Loucy (cell line): ENCODE data around the gene PSMD12.
A peak's percentile ranks its signal among the peaks of the same experiment; 100 is the strongest.

ENCODE experiments used
- H2AFZ ChIP-seq: fragments of 200-600 bp; sonication (generic); 2 replicates; pipeline ENCODE4 v1.6.0; 2016; ENCODE audit warnings: antibody characterized with exemption, mild to moderate bottlenecking, low read length, moderate library complexity
- H3F3A ChIP-seq: fragments of 200-600 bp; 2 replicates; pipeline ENCODE4 v1.6.0; 2016; ENCODE audit warnings: antibody characterized with exemption, low read depth, mild to moderate bottlenecking
- H3K27me3 ChIP-seq: fragments of 200-600 bp; sonication (generic); 2 replicates; pipeline ENCODE4 v1.6.1; 2014; ENCODE audit warnings: low read length, mild to moderate bottlenecking; ENCODE audit not compliant: insufficient read depth, poor library complexity, severe bottlenecking
- H3K36me3 ChIP-seq: fragments of 200-600 bp; sonication (generic); 2 replicates; pipeline ENCODE4 v1.6.1; 2016; ENCODE audit warnings: low read length; ENCODE audit not compliant: insufficient read depth
- H3K4me1 ChIP-seq: fragments of 200-600 bp; sonication (generic); 2 replicates; pipeline ENCODE4 v1.5.1; 2014; ENCODE audit warnings: low read length, mild to moderate bottlenecking; ENCODE audit not compliant: insufficient read depth, poor library complexity, severe bottlenecking
- H3K4me2 ChIP-seq: fragments of 200-600 bp; sonication (generic); 2 replicates; pipeline ENCODE4 v1.6.0; 2014; ENCODE audit warnings: antibody characterized with exemption, low read length, low read depth, mild to moderate bottlenecking; ENCODE audit not compliant: poor library complexity, severe bottlenecking
- H3K4me3 ChIP-seq: fragments of 200-600 bp; sonication (generic); 2 replicates; pipeline ENCODE4 v1.5.1; 2014; ENCODE audit warnings: low read length, mild to moderate bottlenecking, mixed read lengths; ENCODE audit not compliant: poor library complexity, severe bottlenecking
- H3K79me2 ChIP-seq: fragments of 200-600 bp; sonication (generic); 2 replicates; pipeline ENCODE4 v1.6.1; 2014; ENCODE audit warnings: low read length; ENCODE audit not compliant: insufficient read depth
- H3K9ac ChIP-seq: fragments of 200-600 bp; sonication (generic); 2 replicates; pipeline ENCODE4 v1.6.0; 2014; ENCODE audit warnings: mild to moderate bottlenecking, low read depth, low read length, moderate library complexity; ENCODE audit not compliant: poor library complexity, severe bottlenecking
- H3K9me2 ChIP-seq: fragments of 200-600 bp; sonication (generic); replicated peaks from 2 replicates; pipeline ENCODE4 v1.6.1; 2016; ENCODE audit warnings: low read depth, low read length, mixed read lengths
- H3K9me3 ChIP-seq: fragments of 200-600 bp; sonication (generic); 2 replicates; pipeline ENCODE4 v1.6.1; 2014; ENCODE audit warnings: mild to moderate bottlenecking, antibody characterized with exemption, low read length, low read depth; ENCODE audit not compliant: insufficient read depth
- H4K20me1 ChIP-seq: fragments of 200-600 bp; sonication (generic); 2 replicates; pipeline ENCODE4 v1.6.0; 2014; ENCODE audit warnings: antibody characterized with exemption, low read length, mild to moderate bottlenecking; ENCODE audit not compliant: insufficient read depth, poor library complexity, severe bottlenecking
- EZH2phosphoT487 ChIP-seq: fragments of 200-600 bp; IDR thresholded peaks from 2 replicates; pipeline ENCODE4 v1.6.1; 2018; ENCODE audit warnings: antibody characterized with exemption, mild to moderate bottlenecking, moderate library complexity, borderline replicate concordance
- TF ChIP-seq, protein P1 (sequence below): fragments of 200-600 bp; sonication (generic); conservative IDR thresholded peaks from 2 replicates; pipeline ENCODE4 v1.5.1; 2014; ENCODE audit warnings: mild to moderate bottlenecking, antibody characterized with exemption, low read length

The PSMD12 gene

DNA sequence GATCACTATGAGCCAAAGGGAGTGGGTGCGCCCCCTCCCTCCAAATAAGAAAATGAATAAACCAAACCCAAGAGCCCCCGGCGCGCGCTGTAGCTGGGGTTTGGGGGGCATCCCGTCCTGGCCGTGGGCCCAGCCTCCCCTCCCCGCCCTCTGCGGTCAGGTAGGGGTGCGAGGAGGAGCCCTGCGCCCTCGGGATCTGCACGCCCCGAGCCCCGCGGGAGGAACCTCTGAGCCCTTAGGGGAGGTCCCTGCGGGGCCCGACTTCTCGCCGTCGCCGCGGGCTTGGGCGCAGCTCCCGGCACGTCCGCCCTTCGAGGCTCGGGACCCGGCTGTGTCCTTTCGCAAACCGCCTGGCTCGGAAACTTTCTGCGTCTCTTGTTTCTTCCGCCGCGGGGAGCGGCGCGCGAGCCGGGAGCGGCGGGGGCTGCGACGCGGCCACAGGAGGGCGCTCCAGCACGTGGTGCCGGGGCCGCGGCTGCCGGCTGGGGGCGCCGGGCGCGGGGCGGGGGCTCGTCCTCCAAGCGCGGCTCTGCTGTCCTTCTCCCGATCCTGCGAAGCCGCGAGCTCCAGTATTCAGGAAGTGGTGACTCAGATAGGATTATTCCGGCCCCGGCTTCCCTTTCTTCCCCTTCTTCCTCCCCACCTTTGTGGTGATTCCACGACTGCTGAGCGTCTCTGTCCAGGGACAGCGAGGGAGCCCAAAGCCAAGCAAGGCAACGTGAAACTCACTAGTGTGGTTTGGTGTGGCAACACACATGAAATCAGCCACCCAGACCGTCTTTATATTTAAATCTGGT is 12.3 kb upstream of the PSMD12 start:
- Histone ChIP-seq H3K79me2 (no peaks in the 10 kb centered on the region), H3K4me2 (peak overlapping the region; percentile 93), H4K20me1 (no peaks in the 10 kb centered on the region), H3K27me3 (no peaks in the 10 kb centered on the region), H2AFZ (peak overlapping the region; percentile 87), H3K9me2 (no peaks in the 10 kb centered on the region), H3F3A (no peaks in the 10 kb centered on the region), H3K9me3 (no peaks in the 10 kb centered on the region), H3K9ac (peak overlapping the region; percentile 89), H3K4me1 (peaks cover 26% of the 10 kb centered on the region), H3K36me3 (no peaks in the 10 kb centered on the region), H3K4me3 (peak overlapping the region; percentile 78)
- TF ChIP-seq, protein P1, sequence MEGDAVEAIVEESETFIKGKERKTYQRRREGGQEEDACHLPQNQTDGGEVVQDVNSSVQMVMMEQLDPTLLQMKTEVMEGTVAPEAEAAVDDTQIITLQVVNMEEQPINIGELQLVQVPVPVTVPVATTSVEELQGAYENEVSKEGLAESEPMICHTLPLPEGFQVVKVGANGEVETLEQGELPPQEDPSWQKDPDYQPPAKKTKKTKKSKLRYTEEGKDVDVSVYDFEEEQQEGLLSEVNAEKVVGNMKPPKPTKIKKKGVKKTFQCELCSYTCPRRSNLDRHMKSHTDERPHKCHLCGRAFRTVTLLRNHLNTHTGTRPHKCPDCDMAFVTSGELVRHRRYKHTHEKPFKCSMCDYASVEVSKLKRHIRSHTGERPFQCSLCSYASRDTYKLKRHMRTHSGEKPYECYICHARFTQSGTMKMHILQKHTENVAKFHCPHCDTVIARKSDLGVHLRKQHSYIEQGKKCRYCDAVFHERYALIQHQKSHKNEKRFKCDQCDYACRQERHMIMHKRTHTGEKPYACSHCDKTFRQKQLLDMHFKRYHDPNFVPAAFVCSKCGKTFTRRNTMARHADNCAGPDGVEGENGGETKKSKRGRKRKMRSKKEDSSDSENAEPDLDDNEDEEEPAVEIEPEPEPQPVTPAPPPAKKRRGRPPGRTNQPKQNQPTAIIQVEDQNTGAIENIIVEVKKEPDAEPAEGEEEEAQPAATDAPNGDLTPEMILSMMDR = peak; percentile 48
- TF ChIP-seq EZH2phosphoT487 = no peak

DNA sequence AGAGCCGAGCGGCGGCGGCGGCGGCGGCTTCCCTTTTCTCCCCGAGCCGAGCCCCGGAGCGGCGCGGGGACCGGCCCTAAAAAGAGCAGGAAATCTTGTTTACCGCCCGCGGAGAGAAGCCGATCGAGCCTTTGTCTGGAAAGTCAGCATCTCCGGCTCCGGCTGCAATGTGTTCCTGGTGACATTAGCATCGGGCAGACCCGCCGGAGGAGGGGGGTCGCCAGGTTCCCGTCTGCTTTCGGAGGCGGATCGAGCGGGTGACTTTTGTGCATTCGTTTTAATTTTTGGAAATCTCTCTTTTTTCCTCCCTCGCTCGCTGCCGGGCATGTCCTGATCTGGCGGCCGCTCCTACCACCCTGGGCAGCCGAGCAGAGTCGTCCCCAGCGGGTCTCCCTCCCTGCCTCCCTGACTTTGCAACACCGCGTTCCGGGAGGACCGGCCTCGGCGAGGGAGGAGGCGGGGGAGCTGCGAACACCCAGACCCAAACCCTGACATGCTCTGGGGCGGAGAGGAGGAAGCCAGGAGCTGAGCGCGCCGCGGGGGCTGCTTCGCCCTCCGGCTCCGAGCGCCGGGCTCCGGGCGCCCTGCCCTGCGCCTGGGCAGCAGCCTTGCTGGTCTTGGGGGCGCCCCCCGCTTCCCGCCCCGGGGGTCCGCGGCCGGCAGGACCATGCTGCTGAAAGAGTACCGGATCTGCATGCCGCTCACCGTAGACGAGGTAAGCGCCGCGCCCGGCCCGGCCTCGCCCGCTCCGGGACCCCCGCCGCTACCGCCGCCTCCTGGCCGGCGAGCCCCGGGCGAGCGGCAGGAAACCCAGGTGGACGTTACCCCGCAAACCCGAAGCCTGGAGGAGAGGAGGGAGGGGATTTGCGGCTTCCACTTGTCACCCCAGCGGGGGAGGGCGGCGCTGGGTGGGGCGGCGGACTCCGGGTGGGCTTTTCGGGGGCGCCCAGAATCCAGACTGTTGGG is 11.4 kb upstream of the PSMD12 start:
- H3K36me3 ChIP-seq = no peaks in the 10 kb centered on the region
- no peaks in the 10 kb centered on the region for H3K9me2 ChIP-seq
- H3K4me3 ChIP-seq = peak overlapping the region; percentile 78
- no peaks in the 10 kb centered on the region for H4K20me1 ChIP-seq
- peak overlapping the region; percentile 93 for H3K4me2 ChIP-seq
- H3K4me1 ChIP-seq = peaks cover 26% of the 10 kb centered on the region
- no peaks in the 10 kb centered on the region for H3K79me2 ChIP-seq
- H3K27me3 ChIP-seq = no peaks in the 10 kb centered on the region
- peak overlapping the region; percentile 89 for H3K9ac ChIP-seq
- no peaks in the 10 kb centered on the region for H3F3A ChIP-seq
- H3K9me3 ChIP-seq = no peaks in the 10 kb centered on the region
- peak overlapping the region; percentile 86 for H2AFZ ChIP-seq
- TF ChIP-seq, protein P1 = peak; percentile 35; the same call in 1 of the 2 replicates
- TF ChIP-seq EZH2phosphoT487 = no peak

DNA sequence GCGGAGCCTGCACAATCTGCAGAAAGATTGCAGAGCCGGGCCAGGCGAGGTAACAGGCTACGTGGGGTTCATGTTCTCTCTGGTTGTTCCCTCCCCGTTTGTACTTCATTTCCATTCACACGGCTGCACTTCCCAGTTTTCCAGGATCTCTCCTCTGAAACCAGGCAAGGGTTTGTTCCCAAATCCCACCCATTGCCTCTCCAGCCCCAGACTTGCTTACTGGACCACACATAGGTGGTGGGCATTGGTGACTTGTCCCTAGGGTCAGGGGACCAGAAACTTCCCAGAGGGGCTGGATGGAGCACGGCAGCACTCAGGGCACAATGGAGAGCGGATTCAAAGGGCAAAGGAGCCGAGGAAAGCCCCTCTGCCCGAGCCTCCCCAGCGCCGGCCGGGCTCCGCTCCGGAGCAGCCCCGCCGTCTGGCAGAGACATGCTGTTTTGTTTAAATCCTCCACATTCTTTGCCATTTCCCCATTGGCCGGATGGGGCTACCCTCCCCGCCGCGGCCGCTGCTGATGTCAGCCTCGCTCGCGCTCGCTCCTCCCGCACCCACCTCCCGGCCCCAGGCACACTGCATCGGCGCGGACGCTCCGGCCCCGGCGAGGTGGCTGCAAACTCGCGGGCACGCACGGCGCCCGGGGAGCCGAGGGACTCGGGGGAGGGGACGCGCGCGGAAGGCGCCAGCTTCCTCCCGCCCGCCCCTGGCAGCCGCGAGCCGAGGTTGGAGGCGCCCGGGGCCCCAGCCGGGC is 10.5 kb upstream of the PSMD12 start, which contains the start of gene PITPNC1:
TSS of gene PITPNC1 (plus strand) at position 545 of the 751 bp plus-strand sequence.
- Histone ChIP-seq H3K36me3 (no peaks in the 10 kb centered on the region), H3K9me3 (no peaks in the 10 kb centered on the region), H2AFZ (peak within 1 kb of the TSS; percentile 86), H3K27me3 (no peaks in the 10 kb centered on the region), H4K20me1 (no peaks in the 10 kb centered on the region), H3K4me2 (peak within 1 kb of the TSS; percentile 93), H3K9ac (peak within 1 kb of the TSS; percentile 89), H3K4me3 (peak within 1 kb of the TSS; percentile 78), H3K4me1 (peaks cover 26% of the 10 kb centered on the region), H3F3A (no peaks in the 10 kb centered on the region), H3K9me2 (no peaks in the 10 kb centered on the region), H3K79me2 (no peaks in the 10 kb centered on the region)
- TF ChIP-seq, protein P1 = 0 out of 2 replicates have a peak, but pooled peaks have one; percentile 12
- no peak for TF ChIP-seq EZH2phosphoT487
